Measurements from ENCODE around the gene SMOC1. TPM values are rescaled to one million over a fixed set of nuclear protein-coding genes. Genes with fewer than 3 reads are reported as not detected.

Gene SMOC1
- total RNA-seq, 1 experiment from 2014 or later, result 3.1 TPM

DNA sequence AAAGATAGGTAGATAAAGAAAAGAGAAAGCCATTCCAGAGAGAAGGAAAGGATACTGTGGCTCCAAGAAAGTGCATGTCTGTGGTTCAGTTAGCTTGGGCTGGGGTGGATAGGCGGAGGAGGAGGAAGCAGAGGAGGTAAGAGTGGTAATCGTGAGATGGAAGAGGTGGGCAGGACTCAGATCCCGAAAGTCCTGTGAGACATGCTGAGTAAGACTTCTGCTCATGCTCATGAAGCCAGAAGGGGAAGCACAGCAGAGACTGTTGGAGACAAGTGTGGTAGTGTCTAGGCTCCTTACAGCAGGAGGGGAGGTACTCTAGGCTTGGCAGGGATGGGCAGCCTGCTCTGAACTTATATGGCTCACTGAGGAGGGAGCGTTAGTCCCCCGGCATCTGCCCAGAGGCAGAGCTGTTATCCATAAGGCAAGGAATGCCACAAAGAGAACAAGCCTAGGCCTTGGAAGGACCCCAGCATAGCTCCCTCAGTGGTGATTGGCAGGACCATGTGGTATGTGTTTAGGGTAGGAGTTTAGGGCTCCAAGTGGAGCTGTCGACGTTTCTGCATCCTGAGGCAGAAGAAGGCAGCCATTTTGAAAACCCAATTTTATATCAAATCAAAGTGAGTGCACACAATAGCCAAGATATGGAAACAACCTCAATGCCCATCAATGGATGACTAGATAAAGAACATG is 135.3 kb downstream of the SMOC1 start:
- in situ Hi-C loops (cut with HindIII; ENCODE audit: low pct_unique_long_range_greater_than_20kb, low sequenced_read_pairs), result no loop called here
- DNase-seq (ENCODE audit: low read depth), result no peak

DNA sequence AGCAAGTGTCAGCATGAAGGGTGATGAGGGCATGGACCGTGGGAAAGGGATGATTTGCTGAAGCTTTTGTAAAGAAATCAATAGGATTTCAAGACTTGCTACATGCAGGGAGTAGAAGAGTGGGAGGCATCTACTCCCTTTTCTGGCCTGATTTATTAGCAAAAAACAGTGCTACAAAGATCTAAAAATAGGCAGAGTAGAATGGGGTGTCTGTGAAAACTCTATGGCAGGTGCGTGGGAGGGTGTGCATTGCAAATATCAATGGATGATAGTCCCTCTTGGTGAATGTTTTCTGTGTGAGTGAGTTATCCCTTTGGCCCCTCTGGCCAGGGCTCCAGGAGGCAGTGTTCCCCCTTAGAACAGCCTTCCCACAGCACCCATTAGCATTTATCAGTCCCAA is 139.0 kb downstream of the SMOC1 start:
- in situ Hi-C loops (cut with HindIII; ENCODE audit: low pct_unique_long_range_greater_than_20kb, low sequenced_read_pairs), result no loop called here
- no peak for DNase-seq (ENCODE audit: low read depth)

DNA sequence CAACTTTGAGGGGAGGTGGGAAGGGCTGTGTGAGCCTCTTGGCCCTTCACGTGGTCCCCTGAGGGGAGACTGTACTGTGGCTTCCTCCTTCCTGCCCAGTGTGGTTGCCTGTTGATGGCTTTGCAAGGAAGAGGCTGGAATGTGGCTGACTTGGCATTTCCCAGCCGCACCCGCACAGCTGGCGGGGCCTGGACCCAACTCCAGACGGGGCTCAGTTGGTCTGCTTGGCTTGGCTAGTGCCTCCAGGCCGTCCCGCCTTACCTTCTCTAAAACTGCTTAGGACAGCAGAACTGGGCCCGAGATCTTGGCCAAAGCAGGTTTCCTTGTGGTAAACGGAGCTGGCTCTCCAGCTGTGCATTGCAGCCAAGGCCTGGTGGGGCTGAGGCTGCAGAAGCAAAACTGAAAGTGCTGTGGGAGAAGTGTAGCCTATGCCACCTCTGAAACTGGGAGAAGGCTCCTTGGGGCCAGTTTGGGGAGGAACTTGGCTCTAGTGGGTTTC is 139.5 kb downstream of the SMOC1 start:
- in situ Hi-C loops (cut with HindIII; ENCODE audit: low pct_unique_long_range_greater_than_20kb, low sequenced_read_pairs), result no loop called here
- DNase-seq (ENCODE audit: low read depth), result no peak

DNA sequence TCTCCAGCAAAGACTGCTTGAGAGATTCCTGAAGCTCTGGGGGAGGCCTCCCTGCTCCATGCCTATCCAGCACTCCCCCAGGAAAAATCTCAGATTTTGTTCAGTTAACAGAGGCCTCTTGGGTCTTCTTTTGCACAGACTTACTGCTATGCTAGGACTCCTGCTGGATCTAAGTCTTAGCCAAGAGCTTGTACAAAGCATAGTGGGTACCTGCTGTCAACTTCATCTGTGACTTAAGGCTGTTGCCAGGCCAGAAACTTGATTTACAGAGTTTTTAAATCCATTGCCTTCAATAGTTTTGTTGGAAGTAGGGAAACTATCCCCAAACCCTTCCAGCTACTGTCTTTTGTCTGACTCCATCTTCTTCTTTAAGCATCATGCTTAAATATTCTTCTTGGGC is 140.5 kb downstream of the SMOC1 start:
- in situ Hi-C loops (cut with HindIII; ENCODE audit: low pct_unique_long_range_greater_than_20kb, low sequenced_read_pairs), result no loop called here
- no peak for DNase-seq (ENCODE audit: low read depth)

DNA sequence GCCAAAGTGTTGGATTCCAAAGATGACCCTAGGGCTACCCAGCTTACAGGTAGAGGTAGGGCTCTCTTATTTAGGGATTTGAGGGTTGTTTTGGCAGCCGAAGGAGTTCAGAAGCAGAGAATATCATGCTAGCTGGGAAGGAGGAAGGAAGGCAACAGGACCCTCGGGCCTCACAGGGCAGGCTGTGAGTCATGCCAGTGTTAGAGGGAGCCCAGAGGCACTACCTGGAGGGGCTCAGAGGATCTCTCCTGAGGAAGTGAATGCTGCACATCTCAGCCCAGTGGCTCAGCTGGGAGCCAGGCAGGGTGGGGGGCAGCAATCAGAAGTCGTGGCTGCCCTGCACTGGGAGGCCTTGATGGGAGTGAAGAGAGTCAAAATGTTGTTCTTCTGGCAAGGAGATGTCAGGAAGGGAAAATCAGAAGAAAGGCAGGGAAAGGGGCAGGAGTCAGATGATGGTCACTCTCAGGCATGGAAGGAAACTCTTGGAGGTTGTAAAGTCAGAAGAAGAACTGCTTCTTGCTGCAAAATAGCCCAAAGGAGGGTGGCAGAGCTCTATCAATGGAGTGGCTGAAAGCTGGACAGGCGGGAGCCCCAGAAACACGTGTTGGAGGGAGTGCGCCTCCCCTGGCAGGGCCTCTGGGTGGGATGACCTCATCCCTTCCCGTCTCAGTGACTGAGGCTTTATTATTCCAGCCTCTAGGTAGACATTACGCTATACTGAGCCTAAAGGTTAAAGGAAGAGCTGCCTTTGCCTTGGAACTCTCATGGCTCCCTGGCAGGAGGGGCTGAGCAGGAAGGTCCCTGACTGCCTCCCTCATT is 141.3 kb downstream of the SMOC1 start:
- DNase-seq (ENCODE audit: low read depth), result no peak
- in situ Hi-C loops (cut with HindIII; ENCODE audit: low pct_unique_long_range_greater_than_20kb, low sequenced_read_pairs), result no loop called here

DNA sequence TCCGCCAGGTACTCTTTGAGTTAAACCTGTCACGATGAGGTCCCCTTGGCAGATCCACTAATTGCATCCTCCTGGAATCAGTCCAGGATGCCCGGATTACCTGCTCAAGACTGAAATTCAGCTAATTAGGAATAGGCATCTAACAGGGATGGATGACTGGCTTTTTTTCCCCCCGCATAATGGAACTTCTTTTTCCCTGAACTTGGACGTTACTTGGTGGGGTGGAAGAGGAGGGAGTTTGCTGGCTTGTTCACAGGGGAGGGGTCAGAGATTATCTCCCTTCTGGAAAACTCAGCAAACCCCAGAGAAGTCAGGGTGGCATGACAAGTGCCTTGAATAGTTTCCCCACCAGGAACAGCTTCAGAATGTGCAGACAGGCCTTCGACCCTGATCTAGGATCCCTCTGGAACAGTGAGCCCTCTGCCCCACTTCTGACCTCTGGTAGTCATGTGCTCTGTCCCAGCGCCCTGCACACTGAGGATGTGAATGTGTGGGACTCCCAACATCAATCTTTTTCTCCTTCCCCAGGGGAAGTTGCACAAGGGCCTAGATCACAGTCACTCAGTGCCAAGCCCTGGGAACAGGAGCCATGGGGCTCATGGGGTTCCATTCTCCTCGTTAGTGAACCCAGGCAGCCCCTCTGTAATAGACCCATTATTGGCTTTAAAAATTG is 142.5 kb downstream of the SMOC1 start:
- in situ Hi-C loops (cut with HindIII; ENCODE audit: low pct_unique_long_range_greater_than_20kb, low sequenced_read_pairs), result no loop called here
- no peak for DNase-seq (ENCODE audit: low read depth)

DNA sequence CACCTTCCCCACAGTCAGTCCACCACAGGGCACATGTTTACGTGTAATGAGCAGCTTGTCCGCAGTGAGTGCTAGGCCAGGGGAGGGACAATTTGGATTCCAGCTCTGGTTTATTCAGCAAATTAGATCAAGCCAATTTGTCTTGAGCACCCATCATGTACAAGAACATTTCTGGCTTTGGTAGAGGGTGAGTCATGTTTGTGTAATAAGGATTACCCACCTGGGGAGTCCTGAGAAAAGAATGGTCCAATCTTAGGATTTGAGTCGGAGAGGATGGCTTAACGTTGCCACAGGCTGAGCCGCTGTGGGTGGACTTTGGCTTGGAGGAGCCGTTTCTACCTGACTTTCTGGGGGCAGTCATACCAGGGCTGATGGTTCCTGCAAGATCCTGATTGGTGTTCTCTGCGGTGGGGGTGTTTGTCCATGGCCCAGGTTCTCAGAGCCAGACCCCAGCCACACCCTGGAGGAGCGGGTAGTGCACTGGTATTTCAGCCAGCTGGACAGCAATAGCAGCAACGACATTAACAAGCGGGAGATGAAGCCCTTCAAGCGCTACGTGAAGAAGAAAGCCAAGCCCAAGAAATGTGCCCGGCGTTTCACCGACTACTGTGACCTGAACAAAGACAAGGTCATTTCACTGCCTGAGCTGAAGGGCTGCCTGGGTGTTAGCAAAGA is 143.7 kb downstream of the SMOC1 start:
- in situ Hi-C loops (cut with HindIII; ENCODE audit: low pct_unique_long_range_greater_than_20kb, low sequenced_read_pairs), result no loop called here
- no peak for DNase-seq (ENCODE audit: low read depth)

DNA sequence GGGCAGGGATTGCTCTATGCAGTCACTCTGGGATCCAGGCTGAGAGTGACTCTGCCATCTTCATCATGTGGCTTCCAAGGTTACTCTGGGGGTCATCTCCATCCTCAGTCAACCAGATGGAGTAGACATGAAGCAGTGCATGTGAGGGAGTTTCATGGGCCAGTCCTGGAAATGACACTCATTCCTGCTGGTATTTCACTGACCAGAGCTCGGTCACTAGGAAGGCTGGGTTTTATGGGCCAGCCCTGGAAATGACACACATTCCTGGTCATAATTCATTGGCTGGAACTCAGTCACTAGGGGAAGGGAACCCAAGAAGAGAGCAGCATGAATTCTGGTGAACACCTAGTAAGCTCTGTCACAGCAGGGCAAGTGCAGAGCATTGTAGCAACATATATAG is 144.7 kb downstream of the SMOC1 start:
- no peak for DNase-seq (ENCODE audit: low read depth)
- in situ Hi-C loops (cut with HindIII; ENCODE audit: low pct_unique_long_range_greater_than_20kb, low sequenced_read_pairs), result no loop called here

DNA sequence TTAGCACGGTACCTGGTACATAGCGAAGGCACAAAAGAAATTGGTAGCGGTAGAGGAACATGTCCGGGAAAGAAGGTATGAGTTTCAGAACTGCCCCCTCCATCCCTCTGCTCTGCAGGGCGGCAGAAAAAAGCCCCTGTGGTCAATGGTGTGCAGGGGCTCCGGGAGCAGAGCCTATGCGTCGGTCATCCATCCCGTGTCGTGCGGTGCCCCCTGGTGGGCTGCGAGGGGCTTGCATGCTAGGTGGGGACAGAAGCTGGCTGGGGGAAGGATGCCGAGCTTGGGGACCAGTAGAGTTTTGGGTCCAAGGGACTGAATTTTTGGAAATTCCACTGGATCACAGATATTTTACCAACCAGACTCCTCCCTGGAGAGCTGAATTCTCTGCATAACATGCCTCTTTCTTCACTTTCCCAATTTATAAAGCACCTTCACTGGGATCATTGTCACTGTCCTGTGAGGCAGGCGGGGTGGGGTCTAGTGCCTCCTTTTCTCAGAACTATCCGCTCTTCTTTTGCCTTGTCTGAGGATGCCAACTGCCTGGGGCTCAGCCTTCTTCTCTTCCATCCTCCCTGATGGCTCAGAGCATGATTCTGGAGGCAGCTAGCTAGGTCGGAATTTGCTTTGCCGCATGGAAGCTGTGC is 148.7 kb downstream of the SMOC1 start:
- in situ Hi-C loops (cut with HindIII; ENCODE audit: low pct_unique_long_range_greater_than_20kb, low sequenced_read_pairs), result no loop called here
- DNase-seq (ENCODE audit: low read depth), result peak; percentile 32

DNA sequence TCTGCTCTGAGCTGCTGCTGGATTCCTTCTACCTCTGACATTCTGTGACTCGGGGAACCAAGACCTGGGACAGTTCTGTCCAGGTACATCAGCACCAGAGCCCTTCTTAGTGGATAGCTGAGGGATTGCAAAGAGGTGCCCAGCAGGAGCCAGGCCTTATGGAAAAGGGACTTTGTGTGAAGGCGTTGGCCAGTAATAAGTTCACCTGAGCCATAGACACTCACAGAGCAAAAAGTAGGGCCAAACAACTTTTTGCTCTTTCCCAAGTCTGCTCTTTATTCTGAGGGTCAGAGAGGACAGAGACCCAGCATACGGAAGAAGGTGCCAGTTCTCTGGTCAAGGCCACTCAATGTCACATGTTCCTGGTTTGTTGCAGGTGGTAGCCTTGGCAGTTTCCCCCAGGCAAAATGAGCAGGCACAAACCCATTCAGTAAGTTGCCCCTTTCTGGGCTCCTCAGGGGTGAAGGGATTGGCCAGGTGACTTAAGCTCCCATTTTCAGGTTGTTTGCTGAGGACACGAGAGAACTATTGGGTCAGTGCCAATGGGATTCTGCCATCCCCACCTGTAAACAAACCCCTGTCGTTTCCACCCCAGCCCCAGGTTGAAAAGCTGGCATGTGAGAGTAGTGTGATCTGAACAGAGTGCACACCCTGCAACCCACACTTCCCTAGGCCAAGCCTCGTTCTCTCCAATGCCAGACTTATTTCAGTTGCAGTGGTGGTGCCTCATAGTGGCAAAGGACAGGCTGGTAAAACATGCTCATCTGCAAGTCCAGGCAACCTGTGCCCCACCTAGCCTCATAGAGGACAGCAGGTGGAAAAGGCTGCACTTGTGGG is 150.3 kb downstream of the SMOC1 start:
- DNase-seq (ENCODE audit: low read depth), result no peak
- in situ Hi-C loops (cut with HindIII; ENCODE audit: low pct_unique_long_range_greater_than_20kb, low sequenced_read_pairs), result no loop called here

DNA sequence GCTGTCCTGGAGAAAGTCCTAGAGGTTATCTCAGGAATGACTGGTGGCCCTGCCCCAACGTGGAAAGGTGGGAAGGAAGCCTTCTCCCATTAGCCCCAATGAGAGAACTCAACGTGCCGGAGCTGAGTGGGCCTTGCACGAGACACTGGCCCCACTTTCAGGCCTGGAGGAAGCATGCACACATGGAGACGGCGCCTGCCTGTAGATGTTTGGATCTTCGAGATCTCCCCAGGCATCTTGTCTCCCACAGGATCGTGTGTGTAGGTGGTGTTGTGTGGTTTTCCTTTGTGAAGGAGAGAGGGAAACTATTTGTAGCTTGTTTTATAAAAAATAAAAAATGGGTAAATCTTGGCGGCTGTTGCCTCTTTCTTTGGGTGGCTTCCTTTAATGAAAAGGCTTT is 152.8 kb downstream of the SMOC1 start:
- no peak for DNase-seq (ENCODE audit: low read depth)
- in situ Hi-C loops (cut with HindIII; ENCODE audit: low pct_unique_long_range_greater_than_20kb, low sequenced_read_pairs), result no loop called here

DNA sequence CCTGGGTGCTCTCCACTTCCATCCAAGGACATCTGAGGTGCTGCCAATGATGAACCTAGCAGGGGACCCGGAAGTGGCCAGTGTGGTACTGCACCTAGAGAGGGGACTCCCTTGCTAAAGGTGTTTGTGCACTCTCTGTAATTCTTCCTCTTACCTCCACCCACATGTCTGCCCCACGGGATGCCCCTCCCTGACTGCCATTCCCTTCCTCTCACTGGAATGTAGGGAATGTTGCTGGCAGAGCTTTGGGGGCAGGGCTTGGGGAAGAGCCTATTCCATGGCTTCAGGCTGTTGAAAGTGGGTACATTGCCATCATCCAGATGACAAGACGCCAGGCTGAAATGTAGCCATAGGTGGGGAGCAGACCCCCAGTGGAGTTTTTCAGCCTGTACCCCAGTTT is 153.2 kb downstream of the SMOC1 start:
- in situ Hi-C loops (cut with HindIII; ENCODE audit: low pct_unique_long_range_greater_than_20kb, low sequenced_read_pairs), result no loop called here
- peak; percentile 15 for DNase-seq (ENCODE audit: low read depth)

DNA sequence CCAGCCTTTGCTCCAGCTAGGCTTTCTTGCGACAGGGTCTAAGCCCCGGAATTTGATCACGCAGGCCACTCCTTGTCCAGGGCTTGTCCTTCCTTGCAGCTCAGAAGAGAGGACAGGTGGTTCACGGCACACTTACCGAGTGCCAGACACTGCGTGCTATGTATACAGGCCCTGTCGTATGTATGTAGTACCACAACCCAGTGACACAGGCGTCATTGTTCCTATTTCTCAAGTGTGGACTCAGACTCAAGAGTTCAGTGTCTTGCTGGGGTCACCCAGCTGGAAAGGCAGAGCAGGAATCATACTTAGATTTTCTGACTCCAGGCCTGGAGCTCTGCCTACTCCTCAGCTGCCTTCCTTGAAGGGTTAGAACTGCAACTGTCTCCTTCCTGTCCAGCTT is 153.9 kb downstream of the SMOC1 start:
- in situ Hi-C loops (cut with HindIII; ENCODE audit: low pct_unique_long_range_greater_than_20kb, low sequenced_read_pairs), result no loop called here
- DNase-seq (ENCODE audit: low read depth), result no peak

DNA sequence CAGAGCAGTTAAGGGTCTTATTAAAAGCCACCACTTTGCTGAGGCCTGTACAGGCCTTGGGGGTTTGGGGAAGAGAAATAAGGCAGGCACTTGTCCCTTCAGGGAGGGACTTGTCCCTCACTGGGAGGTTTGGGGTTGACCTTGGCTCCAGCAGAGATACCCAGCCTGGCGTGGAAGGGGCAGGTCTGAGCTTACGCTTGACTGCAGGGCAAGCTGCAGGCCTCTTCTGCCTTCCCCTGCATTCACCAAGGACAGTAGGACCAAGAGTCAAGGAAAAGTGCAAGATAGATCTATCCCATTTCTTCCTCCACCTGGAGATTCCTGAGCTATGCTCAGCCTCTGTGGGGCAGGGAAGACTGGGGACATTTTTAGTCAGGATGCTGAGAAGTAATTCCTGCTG is 154.3 kb downstream of the SMOC1 start:
- in situ Hi-C loops (cut with HindIII; ENCODE audit: low pct_unique_long_range_greater_than_20kb, low sequenced_read_pairs), result no loop called here
- no peak for DNase-seq (ENCODE audit: low read depth)

DNA sequence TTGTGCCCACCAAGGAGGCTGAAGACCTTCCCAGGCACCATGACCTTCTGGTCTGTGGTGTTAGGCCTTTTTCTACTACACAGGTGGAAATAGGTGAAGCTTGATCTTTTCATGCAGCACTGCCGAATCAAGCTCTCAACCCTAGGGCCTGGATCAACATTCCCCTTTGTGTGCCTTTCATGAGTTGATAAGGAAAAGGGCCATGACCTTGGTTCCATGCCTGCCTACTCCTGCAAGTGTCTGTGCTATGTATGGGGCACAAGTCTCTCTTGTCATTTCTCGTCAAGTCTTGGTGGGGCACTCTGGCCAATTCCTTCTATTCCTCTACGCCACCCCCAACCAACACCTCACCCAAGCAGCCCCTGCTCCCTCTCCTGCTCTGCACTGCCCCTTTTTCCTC is 155.0 kb downstream of the SMOC1 start:
- no peak for DNase-seq (ENCODE audit: low read depth)
- in situ Hi-C loops (cut with HindIII; ENCODE audit: low pct_unique_long_range_greater_than_20kb, low sequenced_read_pairs), result no loop called here

DNA sequence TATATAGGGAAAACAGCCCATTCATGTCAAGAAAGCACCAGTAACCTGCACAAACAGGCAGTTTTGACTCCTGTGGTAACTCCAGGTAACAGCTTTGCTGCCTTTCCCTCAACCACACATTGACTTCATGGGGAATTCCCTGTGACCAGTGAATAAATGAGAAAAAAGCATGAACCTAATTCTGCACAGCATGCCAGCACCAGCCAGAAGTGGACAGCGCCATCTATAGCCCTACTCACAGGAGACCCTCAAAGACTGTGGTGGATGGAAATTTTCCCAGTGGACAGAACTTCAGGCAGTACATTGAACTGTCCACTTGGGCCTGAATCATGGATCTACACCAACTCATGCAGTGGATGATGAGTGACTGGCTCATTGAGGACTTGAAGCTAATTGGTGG is 157.4 kb downstream of the SMOC1 start:
- DNase-seq (ENCODE audit: low read depth), result no peak

DNA sequence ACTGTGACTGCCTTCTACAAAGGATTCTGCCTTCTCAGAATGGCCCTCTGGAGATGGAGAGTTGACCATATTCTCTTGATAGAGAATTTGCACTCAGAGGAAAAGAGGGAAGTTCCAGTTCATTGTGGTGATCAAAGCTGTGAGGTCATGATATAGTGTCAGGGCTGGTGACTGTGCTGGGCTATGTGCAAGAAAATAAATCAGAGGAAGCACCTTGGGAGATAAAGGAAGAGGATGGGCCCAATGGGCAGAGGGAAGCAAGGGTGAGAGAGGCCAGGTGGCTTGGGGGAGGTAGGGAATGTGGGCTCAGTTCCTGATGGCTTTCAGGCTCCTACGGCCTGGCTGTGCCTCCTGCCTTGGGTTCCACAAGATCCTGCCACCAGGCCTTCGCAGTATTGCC is 163.8 kb downstream of the SMOC1 start:
- DNase-seq (ENCODE audit: low read depth), result no peak
- in situ Hi-C loops (cut with HindIII; ENCODE audit: low pct_unique_long_range_greater_than_20kb, low sequenced_read_pairs), result no loop called here

More for the DNA sequence above, 157.4 kb downstream of the SMOC1 start:
- in situ Hi-C loops (cut with HindIII; ENCODE audit: low pct_unique_long_range_greater_than_20kb, low sequenced_read_pairs), result no loop called here
